Right cardiac atrium (tissue), 5 donors: ENCODE measurements around the gene NDUFAF2. TPM values are rescaled to one million over a fixed set of nuclear protein-coding genes. Genes with fewer than 3 reads are reported as not detected.
"Not testable (repeated sequence)": the region's sequence is repeated elsewhere in the genome, so short reads cannot be mapped to it uniquely, and the experiment has no call there.

Experiments
- ATAC-seq, 2 donors: fragments of 200-7000 bp; cut with Tn5 transposase; one replicate each; pipeline versions ENCODE4 v1.8.0 to v1.9.1; 2020; ENCODE audit warnings: moderate library complexity in 2 of 2, mild to moderate bottlenecking in 1 of 2
- DNase-seq, 3 donors: peaks; one replicate each; pipeline ENCODE4 v3.0.0-alpha.2; 2020
- H3K27ac ChIP-seq: one replicate; pipeline ENCODE4 v1.5.1; 2013; ENCODE audit warnings: mild to moderate bottlenecking, low read length, control low read depth, moderate library complexity
- H3K27me3 ChIP-seq: one replicate; pipeline ENCODE4 v1.6.1; 2013; ENCODE audit not compliant: control insufficient read depth, insufficient read depth
- H3K4me1 ChIP-seq: one replicate; pipeline ENCODE4 v1.6.1; 2013; ENCODE audit warnings: low read length; ENCODE audit not compliant: control insufficient read depth, insufficient read depth
- H3K4me3 ChIP-seq: one replicate; pipeline ENCODE4 v1.5.1; 2013; ENCODE audit warnings: low read length, control low read depth
- H3K9me3 ChIP-seq: one replicate; pipeline ENCODE4 v1.6.1; 2013; ENCODE audit warnings: low read length; ENCODE audit not compliant: control insufficient read depth
- WGBS: extraction: QIAGEN DNeasy Blood & Tissue Kit; methylation state at CpG from one replicate; pipeline ENCODE4 v1.1.7; 2013; 5-methylcytosine and 5-hydroxymethylcytosine counted together
- intact Hi-C, 4 donors: fragments of 100-400 bp; cut with DNase I; formaldehyde crosslinking; loops; one replicate each; pipeline versions ENCODE4 v1.11.0 to v1.14.0; 2022 to 2023
- polyA plus RNA-seq: library from polyadenylated mRNA; stranded (reverse); fragments of 200-250 nt; gene quantifications from one replicate; pipeline ENCODE4 v1.2.3, GENCODE V29; 2013
- total RNA-seq, 4 donors: library from RNA; stranded (reverse); fragmentation: NEBNext Ultra II Directional; extraction: Animal tissue kit (Norgen Biotek cat#: 25700); gene quantifications; one replicate each; pipeline ENCODE4 v1.2.1, GENCODE V29; 2021
- donor health status: healthy with polysubstance abuse.
- donor health status: DM: no; HTN: yes; CAD: no.
- donor health status: DM: no; HTN: no; CAD: no.
- donor health status: DM: no; HTN: yes; CAD: no; lungs with severe emphysema.
- donor health status: DM: yes; HTN: yes; CAD: no.

NDUFAF2 gene
- total and polyA plus RNA-seq, 5 donors = 32.0 to 74.6 (median 34.8) TPM

GRCh38 chr5:60958088-60958487 lies 13.1 kb downstream of the NDUFAF2 start:
- no peak for DNase-seq
- Histone ChIP-seq H3K27ac (no peak overlapping the region), H3K4me3 (no peak overlapping the region), H3K9me3 (no peaks in the 10 kb centered on the region), H3K27me3 (no peaks in the 10 kb centered on the region), H3K4me1 (no peaks in the 10 kb centered on the region)
- ATAC-seq = no peak
- intact Hi-C loops = loop anchor here in 1 of 4 donors (10.0 kb wide), 1 partner anchor 707 kb away; no protein-coding TSS in a partner anchor

DNA sequence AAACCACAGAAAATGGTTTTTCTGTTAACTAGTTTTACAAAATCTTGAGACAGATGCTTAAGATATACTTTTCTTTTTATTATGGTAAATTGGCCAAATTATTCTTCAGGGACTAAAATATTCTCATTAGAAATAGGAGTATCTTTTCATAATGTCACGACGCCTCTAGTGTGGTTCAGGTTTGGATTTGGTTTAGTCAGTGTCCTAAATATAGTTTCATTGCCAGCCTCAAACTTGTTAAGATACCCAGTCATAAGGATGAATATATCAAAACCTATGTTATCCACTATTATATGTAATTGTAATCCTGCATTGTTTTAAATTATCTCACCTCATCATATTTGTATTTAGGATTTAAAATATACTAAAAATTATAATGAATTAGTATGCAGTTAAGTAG lies 13.7 kb downstream of the NDUFAF2 start:
- Histone ChIP-seq H3K27me3 (no peaks in the 10 kb centered on the region), H3K9me3 (no peaks in the 10 kb centered on the region), H3K4me1 (no peaks in the 10 kb centered on the region), H3K4me3 (no peak overlapping the region), H3K27ac (no peak overlapping the region)
- ATAC-seq = no peak
- WGBS = 84% methylated on average over 2 of the region's 2 CpGs
- intact Hi-C loops = loop anchor here in 1 of 4 donors (10.0 kb wide), 1 partner anchor 706 kb away; no protein-coding TSS in a partner anchor
- no peak for DNase-seq

DNA sequence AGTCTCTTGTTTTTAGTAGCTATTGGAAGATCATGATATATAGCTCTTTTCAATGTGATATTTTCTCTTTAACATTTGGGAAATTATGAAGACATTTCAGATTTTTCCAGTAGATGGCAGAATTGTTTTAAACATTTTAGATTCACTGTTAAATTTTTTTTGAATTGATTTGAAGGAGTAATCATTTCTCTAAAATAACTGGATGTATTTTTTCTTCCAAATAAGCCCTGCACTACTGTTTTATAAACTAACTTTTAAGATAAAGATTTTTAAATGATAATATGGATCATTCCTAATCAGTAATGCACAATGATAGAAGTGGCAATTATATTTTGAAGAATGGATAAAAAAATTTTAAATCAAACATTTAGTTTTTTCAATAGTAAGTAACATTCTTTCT lies 14.2 kb downstream of the NDUFAF2 start:
- no peak for ATAC-seq
- H3K27me3 ChIP-seq = no peaks in the 10 kb centered on the region
- H3K4me1 ChIP-seq = no peaks in the 10 kb centered on the region
- H3K9me3 ChIP-seq = no peaks in the 10 kb centered on the region
- no peak overlapping the region for H3K4me3 ChIP-seq
- H3K27ac ChIP-seq = no peak overlapping the region
- DNase-seq = no peak
- intact Hi-C loops = loop anchor here in 1 of 4 donors (10.0 kb wide), 1 partner anchor 706 kb away; no protein-coding TSS in a partner anchor

GRCh38 chr5:60960591-60960990 lies 15.6 kb downstream of the NDUFAF2 start:
- intact Hi-C loops = no loop called here
- no peak overlapping the region for H3K4me3 ChIP-seq
- 27% methylated on average over 2 of the region's 2 CpGs for WGBS
- no peak for DNase-seq
- no peaks in the 10 kb centered on the region for H3K4me1 ChIP-seq
- no peak for ATAC-seq
- no peak overlapping the region for H3K27ac ChIP-seq
- H3K27me3 ChIP-seq = no peaks in the 10 kb centered on the region
- no peaks in the 10 kb centered on the region for H3K9me3 ChIP-seq

DNA sequence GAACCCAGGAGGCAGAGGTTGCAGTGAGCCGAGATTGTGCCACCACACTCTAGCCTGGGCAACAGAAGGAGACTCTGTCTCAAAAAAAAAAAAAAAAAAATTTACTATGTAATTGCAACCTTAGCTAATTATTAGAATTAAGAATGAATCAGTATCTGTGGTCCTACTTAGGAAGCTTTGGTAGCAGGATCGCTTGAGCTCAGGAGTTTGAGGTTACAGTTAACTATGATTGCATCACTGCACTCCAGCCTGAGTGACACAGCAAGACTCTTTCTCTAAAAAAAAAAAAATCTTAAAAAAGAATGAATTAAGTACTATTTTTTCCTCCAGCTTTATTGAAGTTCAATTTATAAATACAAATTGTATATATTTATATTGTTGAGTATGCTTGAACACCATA lies 16.7 kb downstream of the NDUFAF2 start:
- Histone ChIP-seq H3K27ac (no peak overlapping the region), H3K27me3 (no peaks in the 10 kb centered on the region), H3K4me1 (no peaks in the 10 kb centered on the region), H3K9me3 (no peaks in the 10 kb centered on the region), H3K4me3 (no peak overlapping the region)
- WGBS = 93% methylated on average over 2 of the region's 2 CpGs
- ATAC-seq (no peak), DNase-seq (no peak)
- intact Hi-C loops = no loop called here

DNA sequence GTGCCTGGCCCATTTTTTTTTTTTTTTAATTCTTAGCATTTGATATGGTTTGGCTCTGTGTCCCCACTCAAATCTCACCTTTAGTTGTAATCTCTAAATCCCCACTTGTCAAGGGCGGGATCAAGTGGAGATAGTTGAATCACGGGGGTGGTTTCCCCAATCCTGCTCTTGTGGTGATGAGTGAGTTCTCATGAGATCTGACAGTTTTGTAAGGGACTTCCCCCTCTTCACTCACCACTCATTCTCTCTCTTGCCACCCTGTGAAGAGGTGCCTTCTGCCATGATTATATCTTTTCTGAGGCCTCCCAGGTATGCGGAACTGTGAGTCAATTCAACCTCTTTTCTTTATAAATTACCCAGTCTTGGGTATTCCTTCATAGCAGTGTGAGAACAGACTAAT lies 27.2 kb downstream of the NDUFAF2 start:
- DNase-seq (no peak), ATAC-seq (no peak)
- no peaks in the 10 kb centered on the region for H3K4me1 ChIP-seq
- no peak overlapping the region for H3K4me3 ChIP-seq
- no peaks in the 10 kb centered on the region for H3K9me3 ChIP-seq
- no peak overlapping the region for H3K27ac ChIP-seq
- WGBS = 70% methylated on average over 3 of the region's 3 CpGs
- intact Hi-C loops = no loop called here
- H3K27me3 ChIP-seq = no peaks in the 10 kb centered on the region

- H3K27me3 ChIP-seq = no peaks in the 10 kb centered on the region
- no peaks in the 10 kb centered on the region for H3K4me1 ChIP-seq
- 75% methylated on average over 9 of the region's 9 CpGs for WGBS
- ATAC-seq (no peak), DNase-seq (no peak)
- H3K9me3 ChIP-seq = no peaks in the 10 kb centered on the region
- H3K4me3 ChIP-seq = no peak overlapping the region
- H3K27ac ChIP-seq = no peak overlapping the region
- intact Hi-C loops = no loop called here
Observed at GRCh38 chr5:60977956-60978737, 33.1 kb downstream of the NDUFAF2 start.

- H3K27ac ChIP-seq = no peak overlapping the region
- H3K27me3 ChIP-seq = no peaks in the 10 kb centered on the region
- no peaks in the 10 kb centered on the region for H3K9me3 ChIP-seq
- intact Hi-C loops = no loop called here
- H3K4me1 ChIP-seq = no peaks in the 10 kb centered on the region
- no peak for DNase-seq
- ATAC-seq = peak in 1 of 2 donors; percentile 50
- H3K4me3 ChIP-seq = no peak overlapping the region
- 46% methylated on average over 1 of the region's 1 CpG for WGBS
Observed at GRCh38 chr5:60978968-60979367, 34.0 kb downstream of the NDUFAF2 start.

- H3K9me3 ChIP-seq = no peaks in the 10 kb centered on the region
- H3K27ac ChIP-seq = no peak overlapping the region
- no peak overlapping the region for H3K4me3 ChIP-seq
- intact Hi-C loops = no loop called here
- DNase-seq = no peak
- H3K27me3 ChIP-seq = no peaks in the 10 kb centered on the region
- H3K4me1 ChIP-seq = no peaks in the 10 kb centered on the region
- no peak for ATAC-seq
- 97% methylated on average over 2 of the region's 2 CpGs for WGBS
Observed at GRCh38 chr5:60980511-60980910, 35.5 kb downstream of the NDUFAF2 start.

- intact Hi-C loops, ATAC-seq, DNase-seq, H3K27me3 ChIP-seq, H3K27ac ChIP-seq, H3K4me1 ChIP-seq, H3K4me3 ChIP-seq, H3K9me3 ChIP-seq: not testable (repeated sequence)
- 96% methylated on average over 3 of the region's 3 CpGs for WGBS
Observed at GRCh38 chr5:60982127-60982526, 37.1 kb downstream of the NDUFAF2 start.

- Histone ChIP-seq H3K4me1 (peaks cover 1% of the 10 kb centered on the region), H3K27ac (no peak overlapping the region), H3K27me3 (no peaks in the 10 kb centered on the region), H3K9me3 (no peaks in the 10 kb centered on the region), H3K4me3 (no peak overlapping the region)
- DNase-seq (no peak), ATAC-seq (no peak)
- 90% methylated on average over 4 of the region's 4 CpGs for WGBS
- intact Hi-C loops = no loop called here
Observed at GRCh38 chr5:60989790-60990189, 44.8 kb downstream of the NDUFAF2 start.
